ENCODE measurements around the gene KIAA0825.
"Not testable (repeated sequence)": the region's sequence is repeated elsewhere in the genome, so short reads cannot be mapped to it uniquely, and the experiment has no call there.

KIAA0825 gene

GRCh38 chr5:94170158-94170557 is 448.2 kb downstream of the KIAA0825 start:
- DNase-seq = not testable (repeated sequence)

- DNase-seq = no peak
These were observed 450.3 kb downstream of the KIAA0825 start for GRCh38 chr5:94168151-94168550.

- DNase-seq = no peak
These were observed 456.6 kb downstream of the KIAA0825 start for GRCh38 chr5:94161801-94162200.

- DNase-seq = no peak
These were observed 459.3 kb downstream of the KIAA0825 start for GRCh38 chr5:94159144-94159543.

- DNase-seq = no peak
These were observed 460.5 kb downstream of the KIAA0825 start for GRCh38 chr5:94157704-94158539.

- DNase-seq = no peak
These were observed 463.7 kb downstream of the KIAA0825 start for GRCh38 chr5:94154672-94155071.

- no peak for DNase-seq
These were observed 464.5 kb downstream of the KIAA0825 start for GRCh38 chr5:94153736-94154450.

GRCh38 chr5:94143621-94144020 is 474.8 kb downstream of the KIAA0825 start:
- not testable (repeated sequence) for DNase-seq

GRCh38 chr5:94140300-94140699 is 478.1 kb downstream of the KIAA0825 start:
- no peak for DNase-seq

GRCh38 chr5:94130077-94130476 is 488.3 kb downstream of the KIAA0825 start:
- DNase-seq = no peak

- no peak for DNase-seq
These were observed 493.3 kb downstream of the KIAA0825 start for GRCh38 chr5:94125107-94125506.

GRCh38 chr5:94116317-94116716 is 502.1 kb downstream of the KIAA0825 start:
- not testable (repeated sequence) for DNase-seq

- no peak for DNase-seq
These were observed 505.3 kb downstream of the KIAA0825 start for GRCh38 chr5:94113087-94113486.

- peak; percentile 95 for DNase-seq
These were observed 507.0 kb downstream of the KIAA0825 start for GRCh38 chr5:94111209-94112004.

GRCh38 chr5:94103514-94104245 is 514.7 kb downstream of the KIAA0825 start:
- DNase-seq = no peak

Data from retina (tissue), 1 donor.